NB4 (cell line): ENCODE measurements around the gene DAGLA.
A peak's percentile ranks its signal among the peaks of the same experiment; 100 is the strongest.

ENCODE experiments used
- DNase-seq: peaks from one replicate; pipeline ENCODE4 v3.0.0; 2010; ENCODE audit warnings: low read depth
- H3K4me3 ChIP-seq: one replicate; pipeline ENCODE4 v1.5.1; 2011; ENCODE audit warnings: mild to moderate bottlenecking, low read depth, low read length, moderate library complexity
- MYC ChIP-seq: IDR thresholded peaks from 2 replicates; pipeline ENCODE4 v1.6.1; 2011; ENCODE audit warnings: low read depth, low read length
- POLR2A ChIP-seq: IDR thresholded peaks from 2 replicates; pipeline ENCODE4 v1.6.1; 2011; ENCODE audit warnings: mild to moderate bottlenecking; ENCODE audit not compliant: insufficient read length; ENCODE audit errors: extremely low read depth
- TF ChIP-seq, protein P1 (sequence below): IDR thresholded peaks from 2 replicates; pipeline ENCODE4 v1.6.1; 2011; ENCODE audit warnings: low read depth, low read length
- TF ChIP-seq, protein P2 (sequence below): IDR thresholded peaks from one replicate; pipeline ENCODE4 v1.5.1; 2012; ENCODE audit warnings: low read depth, low read length

DAGLA gene

DNA sequence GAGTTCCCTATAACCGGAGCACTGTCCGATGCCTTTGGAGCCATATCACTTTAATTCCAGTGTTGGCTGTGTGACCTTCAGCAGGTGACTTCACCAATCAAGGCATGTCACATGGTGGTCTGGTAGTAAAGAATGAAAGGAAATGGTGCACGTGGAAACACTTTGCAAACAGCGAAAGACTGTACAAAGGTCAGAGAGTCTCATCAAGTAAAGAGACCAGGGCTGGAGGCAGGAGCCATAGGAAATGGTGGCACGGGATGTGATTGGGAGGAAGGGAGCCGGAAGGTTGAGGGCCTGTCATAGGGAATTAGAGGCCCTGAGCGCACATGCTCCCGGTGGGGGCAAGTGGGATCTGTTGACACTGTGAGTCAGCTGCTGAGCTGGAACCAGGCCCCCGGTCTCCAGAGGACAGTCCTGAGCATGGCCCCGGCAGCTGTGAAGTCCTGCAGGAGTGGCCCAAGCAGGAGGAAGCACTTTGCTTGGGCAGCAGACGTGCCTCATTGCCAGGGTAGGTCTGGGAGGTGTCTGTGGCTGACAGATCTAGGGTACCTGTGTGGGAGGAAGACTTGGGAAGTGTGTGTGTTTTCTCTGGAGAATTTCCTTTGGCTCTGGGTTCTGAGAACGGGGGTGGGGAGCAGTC is 2.0 kb downstream of the DAGLA start:
- no peak for DNase-seq
- H3K4me3 ChIP-seq: no peak overlapping the region
- TF ChIP-seq, protein P1, sequence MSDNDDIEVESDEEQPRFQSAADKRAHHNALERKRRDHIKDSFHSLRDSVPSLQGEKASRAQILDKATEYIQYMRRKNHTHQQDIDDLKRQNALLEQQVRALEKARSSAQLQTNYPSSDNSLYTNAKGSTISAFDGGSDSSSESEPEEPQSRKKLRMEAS: peak; percentile 27; the same call in 1 of the 2 replicates
- TF ChIP-seq MYC (no peak), POLR2A (no peak)
- TF ChIP-seq, protein P2, sequence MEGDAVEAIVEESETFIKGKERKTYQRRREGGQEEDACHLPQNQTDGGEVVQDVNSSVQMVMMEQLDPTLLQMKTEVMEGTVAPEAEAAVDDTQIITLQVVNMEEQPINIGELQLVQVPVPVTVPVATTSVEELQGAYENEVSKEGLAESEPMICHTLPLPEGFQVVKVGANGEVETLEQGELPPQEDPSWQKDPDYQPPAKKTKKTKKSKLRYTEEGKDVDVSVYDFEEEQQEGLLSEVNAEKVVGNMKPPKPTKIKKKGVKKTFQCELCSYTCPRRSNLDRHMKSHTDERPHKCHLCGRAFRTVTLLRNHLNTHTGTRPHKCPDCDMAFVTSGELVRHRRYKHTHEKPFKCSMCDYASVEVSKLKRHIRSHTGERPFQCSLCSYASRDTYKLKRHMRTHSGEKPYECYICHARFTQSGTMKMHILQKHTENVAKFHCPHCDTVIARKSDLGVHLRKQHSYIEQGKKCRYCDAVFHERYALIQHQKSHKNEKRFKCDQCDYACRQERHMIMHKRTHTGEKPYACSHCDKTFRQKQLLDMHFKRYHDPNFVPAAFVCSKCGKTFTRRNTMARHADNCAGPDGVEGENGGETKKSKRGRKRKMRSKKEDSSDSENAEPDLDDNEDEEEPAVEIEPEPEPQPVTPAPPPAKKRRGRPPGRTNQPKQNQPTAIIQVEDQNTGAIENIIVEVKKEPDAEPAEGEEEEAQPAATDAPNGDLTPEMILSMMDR: no peak

DNA sequence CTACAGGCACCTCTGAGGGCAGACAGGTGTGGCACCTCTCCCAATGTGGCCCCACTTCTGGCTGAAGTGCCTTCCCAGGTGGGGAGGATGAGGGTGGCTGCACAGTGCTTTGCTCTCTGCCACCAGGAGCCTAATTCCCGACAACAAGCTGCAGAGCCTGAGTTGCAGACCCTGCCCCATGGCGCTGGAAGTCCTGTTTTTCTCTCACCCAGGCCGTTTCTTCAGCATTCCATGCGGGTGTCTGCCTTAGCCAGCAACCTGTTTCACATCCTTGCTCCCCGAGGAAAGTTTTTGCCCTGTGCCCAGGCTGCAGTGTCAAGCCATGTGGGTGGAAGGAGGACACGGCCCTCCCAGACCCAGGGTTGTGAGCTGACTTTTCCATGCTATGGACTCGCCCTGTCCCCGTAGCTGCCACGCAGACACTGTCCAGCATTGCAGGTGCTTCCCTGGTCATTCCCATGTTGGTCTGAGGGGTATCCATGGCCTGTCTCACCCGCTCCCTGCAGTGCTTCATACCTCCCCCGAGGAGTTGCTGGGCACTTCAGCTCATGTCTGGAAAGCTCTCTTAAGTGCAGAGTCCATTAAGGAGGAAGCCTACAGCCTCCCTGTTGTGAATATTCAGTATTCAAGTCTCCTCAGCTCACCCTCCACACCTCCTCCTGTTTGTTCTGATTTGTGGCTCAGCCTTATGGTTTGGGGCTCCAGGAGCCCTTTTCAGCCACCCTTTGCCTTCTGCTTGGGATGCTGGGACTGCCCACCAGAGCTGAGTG is 2.9 kb downstream of the DAGLA start:
- H3K4me3 ChIP-seq: no peak overlapping the region
- no peak for DNase-seq
- TF ChIP-seq POLR2A (no peak), MYC (no peak)
- TF ChIP-seq, protein P2: no peak

DNA sequence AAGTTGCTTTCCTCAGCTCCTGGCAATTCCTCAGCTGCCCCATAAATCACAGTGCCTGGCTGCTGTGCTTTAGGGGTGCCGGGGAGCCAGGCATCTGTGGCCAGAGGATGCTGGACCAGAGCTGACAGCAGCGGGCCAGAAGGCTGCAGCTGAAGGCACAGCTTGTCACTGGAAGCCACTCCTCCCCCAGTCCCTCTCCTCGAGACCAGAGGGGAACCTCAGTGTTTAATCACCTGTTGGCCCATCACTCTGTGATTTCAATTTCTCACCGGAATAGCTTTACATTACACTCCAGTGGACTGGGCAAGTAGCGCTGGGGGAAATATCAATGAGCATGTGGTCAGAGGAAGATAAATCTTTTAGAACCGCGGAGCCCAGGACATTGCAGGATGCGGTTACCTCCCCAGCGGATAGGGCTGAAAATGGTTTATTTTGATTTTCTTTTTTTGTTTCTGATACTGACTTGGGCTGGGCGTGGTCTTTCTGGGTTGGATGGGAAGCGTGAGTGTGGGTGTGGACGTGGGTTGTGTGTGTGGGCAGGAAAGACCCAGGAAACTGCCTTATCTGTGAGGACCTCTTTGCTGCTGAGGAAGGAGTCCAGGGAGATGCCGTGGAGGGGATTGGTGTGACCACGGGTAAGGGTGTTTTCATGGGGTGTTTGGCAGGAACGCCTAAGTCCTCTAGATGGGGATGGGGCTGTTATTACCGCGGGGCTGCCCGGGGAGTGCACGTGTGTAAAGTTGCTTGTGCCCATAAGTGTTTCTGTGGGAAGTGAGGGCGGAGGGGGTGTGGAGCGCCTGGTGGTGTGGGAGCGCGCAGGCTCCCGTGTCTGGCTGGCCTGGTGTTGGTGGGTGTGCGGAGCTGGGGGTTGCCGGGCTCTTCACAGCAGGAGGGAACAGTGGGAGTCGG is 4.0 kb downstream of the DAGLA start:
- peak; percentile 46 for DNase-seq
- H3K4me3 ChIP-seq: no peak overlapping the region
- no peak for TF ChIP-seq MYC
- TF ChIP-seq, protein P1: no peak
- TF ChIP-seq POLR2A: no peak
- TF ChIP-seq, protein P2: no peak

DNA sequence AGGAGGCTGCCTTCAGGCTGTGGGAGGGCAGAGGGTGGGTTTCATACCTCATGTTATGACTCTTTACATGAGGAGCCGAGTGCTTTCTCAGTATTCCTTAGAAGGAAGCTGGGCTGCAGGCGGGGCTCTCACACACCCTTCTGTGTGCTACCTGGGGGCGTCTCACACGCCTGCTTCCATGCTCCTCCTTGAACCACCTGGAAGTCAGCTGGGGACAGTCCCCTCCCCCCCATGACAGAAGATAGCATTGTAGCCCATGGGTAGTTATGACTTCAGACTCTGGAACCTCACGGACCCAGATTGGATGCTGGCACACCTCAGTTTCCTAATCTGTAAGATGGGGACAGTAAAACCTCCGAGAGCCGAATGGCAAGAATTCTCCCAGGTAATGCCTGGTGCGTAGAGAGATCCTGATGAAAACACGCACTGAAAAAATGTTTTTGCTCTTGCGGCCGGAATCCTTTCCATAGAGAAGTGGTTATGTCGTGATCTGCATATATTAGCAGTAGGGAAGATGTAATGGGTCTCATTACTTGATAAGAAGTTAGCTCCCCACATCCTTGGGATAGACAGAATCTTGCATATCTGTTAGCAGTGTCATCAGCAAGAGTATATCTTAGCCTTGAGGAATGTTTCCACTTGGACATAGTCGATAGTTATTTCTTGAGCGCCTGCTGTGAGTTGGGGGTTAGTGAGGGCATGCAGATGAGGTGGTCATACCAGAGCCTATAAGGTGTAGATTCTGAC is 4.9 kb downstream of the DAGLA start:
- no peak for TF ChIP-seq MYC
- DNase-seq: no peak
- no peak overlapping the region for H3K4me3 ChIP-seq

DNA sequence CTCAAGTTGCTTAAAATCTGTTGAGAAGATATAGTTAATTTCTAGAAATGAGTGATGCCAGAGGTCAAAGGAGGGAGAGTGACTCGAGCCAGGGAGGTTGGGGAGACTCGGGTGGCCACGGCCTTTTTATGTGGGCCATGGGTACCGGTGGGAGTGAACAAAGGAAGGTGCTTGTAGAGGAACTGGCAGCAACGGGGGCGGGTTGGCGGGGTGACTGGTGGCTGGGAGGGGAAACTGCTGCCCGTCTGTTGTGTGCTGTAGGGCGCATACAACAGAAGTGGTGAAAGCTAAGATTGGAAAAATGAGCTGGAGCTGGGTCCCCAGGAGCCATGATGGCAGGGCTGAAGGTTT is 5.4 kb downstream of the DAGLA start:
- no peak for TF ChIP-seq POLR2A
- TF ChIP-seq, protein P1: no peak
- TF ChIP-seq, protein P2: no peak
- TF ChIP-seq MYC: no peak
- no peak overlapping the region for H3K4me3 ChIP-seq
- DNase-seq: no peak

DNA sequence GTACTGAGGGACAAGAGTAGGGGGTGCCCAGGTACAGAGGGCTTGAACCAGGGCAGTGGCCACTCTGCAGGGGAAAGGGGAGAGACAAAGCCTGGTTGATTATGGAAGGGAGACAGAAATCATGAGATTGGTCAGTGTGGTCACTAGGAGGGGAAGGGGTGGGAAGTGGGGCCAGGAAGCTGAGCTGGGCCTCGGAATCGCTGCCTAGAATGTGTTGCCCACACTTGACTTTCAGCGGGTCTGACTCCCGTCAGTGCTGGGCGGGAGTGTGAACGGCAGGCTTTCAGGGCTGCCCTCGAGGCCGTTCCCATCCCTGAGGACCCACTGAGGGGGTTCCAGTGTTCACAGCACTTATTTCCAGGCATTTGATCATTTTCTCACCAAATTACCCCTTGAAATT is 5.9 kb downstream of the DAGLA start:
- TF ChIP-seq, protein P1: no peak
- TF ChIP-seq POLR2A: no peak
- no peak for TF ChIP-seq MYC
- TF ChIP-seq, protein P2: no peak
- no peak for DNase-seq
- H3K4me3 ChIP-seq: no peak overlapping the region
